GM12878 (cell line): ENCODE data around the gene SAMD4A. TPM values are rescaled to one million over a fixed set of nuclear protein-coding genes. Genes with fewer than 3 reads are reported as not detected.

ENCODE experiments used
- ATAC-seq: fragments of 200-7000 bp; cut with Tn5 transposase; 3 replicates; pipeline ENCODE4 v1.9.1; 2020; ENCODE audit warnings: mild to moderate bottlenecking, moderate library complexity
- BruUV-seq: library from RNA; stranded (reverse); fragments of 400-500 nt; replicated peaks from 2 replicates; lab custom pipeline; 2021; lab: Mats Ljungman, UMichigan
- CTCF ChIA-PET: fragments of 300-600 bp; sonication (Branson Sonifier 250); formaldehyde crosslinking; extraction: SDS; loops from one replicate; lab custom pipeline; 2021; ENCODE audit warnings: inconsistent platforms; lab: Yijun Ruan, JAX
- POLR2A ChIA-PET: fragments of 350-600 bp; formaldehyde crosslinking; extraction: SDS; loops from one replicate; lab custom pipeline; 2021; ENCODE audit warnings: inconsistent platforms; lab: Charles Lee
- RAD21 ChIA-PET: fragments of 300-600 bp; sonication (Branson Sonifier 250); formaldehyde crosslinking; loops from one replicate; lab custom pipeline; 2023; ENCODE audit warnings: antibody characterized with exemption; ENCODE audit not compliant: unreplicated experiment; lab: Charles Lee
- SMC1A ChIA-PET: fragments of 300-600 bp; sonication (Branson Sonifier 250); formaldehyde crosslinking; loops from one replicate; lab custom pipeline; 2023; ENCODE audit not compliant: unreplicated experiment, uncharacterized antibody; lab: Charles Lee
- DNase-seq: peaks from one replicate; pipeline ENCODE4 v3.0.0-alpha.2; 2011; ENCODE audit warnings: low read depth, low spot score
- FAIRE-seq: peaks from 3 replicates; lab custom pipeline; 2011; peaks lifted over from hg19 to GRCh38; lab: Jason Lieb, UNC
- H2AFZ ChIP-seq: 2 replicates; pipeline ENCODE4 v1.6.0; 2011; ENCODE audit warnings: low read depth, low read length, control low read depth; ENCODE audit not compliant: control insufficient read depth
- H3K27ac ChIP-seq: 2 replicates; pipeline ENCODE4 v1.5.1; 2011; ENCODE audit warnings: control low read depth; ENCODE audit not compliant: control insufficient read depth, insufficient read depth
- H3K27me3 ChIP-seq, 2 experiments: replicated peaks in 1 of 2; 2 replicates each; pipeline versions ENCODE4 v1.6.0 to v1.6.1; 2011; ENCODE audit warnings: low read length in 1 of 2; ENCODE audit not compliant: control insufficient read depth in 2 of 2, insufficient read depth in 2 of 2
- H3K36me3 ChIP-seq, 2 experiments: 2 replicates each; pipeline ENCODE4 v1.5.1; 2011; ENCODE audit warnings: low read length in 1 of 2; ENCODE audit not compliant: control insufficient read depth in 2 of 2, insufficient read depth in 2 of 2
- H3K4me1 ChIP-seq: 2 replicates; pipeline ENCODE4 v1.6.1; 2011; ENCODE audit warnings: mild to moderate bottlenecking, low read length, moderate library complexity, mixed read lengths; ENCODE audit not compliant: control insufficient read depth, insufficient read depth
- H3K4me2 ChIP-seq: 2 replicates; pipeline ENCODE4 v1.6.0; 2011; ENCODE audit warnings: control low read depth; ENCODE audit not compliant: control insufficient read depth, insufficient read depth
- H3K4me3 ChIP-seq: fragments of 200-600 bp; sonication (generic); 2 replicates; pipeline ENCODE4 v1.5.1; 2016
- H3K79me2 ChIP-seq: 2 replicates; pipeline ENCODE4 v1.6.0; 2011; ENCODE audit warnings: low read length; ENCODE audit not compliant: control insufficient read depth, insufficient read depth
- H3K9ac ChIP-seq: 2 replicates; pipeline ENCODE4 v1.8.0; 2011; ENCODE audit warnings: low read length, control low read depth, mixed read lengths; ENCODE audit not compliant: control insufficient read depth, insufficient read depth
- H3K9me3 ChIP-seq: replicated peaks from 3 replicates; pipeline ENCODE4 v1.5.1; 2011; ENCODE audit warnings: mild to moderate bottlenecking, low read length; ENCODE audit not compliant: control insufficient read depth, insufficient read depth
- H4K20me1 ChIP-seq: 2 replicates; pipeline ENCODE4 v1.6.0; 2011; ENCODE audit not compliant: control insufficient read depth, insufficient read depth
- CHD2 ChIP-seq: IDR thresholded peaks from 2 replicates; pipeline ENCODE4 v1.6.1; 2011; ENCODE audit warnings: low read depth, low read length, improper control_type of control experiment, borderline replicate concordance
- HCFC1 ChIP-seq: fragments of 150-350 bp; IDR thresholded peaks from 2 replicates; pipeline ENCODE4 v1.6.1; 2014; ENCODE audit warnings: low read length
- IRF3 ChIP-seq: fragments of 450-650 bp; IDR thresholded peaks from 2 replicates; pipeline ENCODE4 v1.6.1; 2014; ENCODE audit warnings: mild to moderate bottlenecking
- NBN ChIP-seq: fragments of 450-650 bp; IDR thresholded peaks from 2 replicates; pipeline ENCODE4 v1.6.1; 2016
- NR2F1 ChIP-seq: fragments of 450-650 bp; conservative IDR thresholded peaks from 2 replicates; pipeline ENCODE4 v1.6.1; 2017; ENCODE audit warnings: mild to moderate bottlenecking
- PML ChIP-seq: IDR thresholded peaks from 2 replicates; pipeline ENCODE4 v1.6.1; 2012; ENCODE audit warnings: low read length, inconsistent platforms
- SUPT20H ChIP-seq: IDR thresholded peaks from 2 replicates; pipeline ENCODE4 v1.6.1; 2011; ENCODE audit warnings: low read depth, mild to moderate bottlenecking, low read length, moderate library complexity, borderline replicate concordance; ENCODE audit not compliant: control insufficient read depth
- USF2 ChIP-seq: IDR thresholded peaks from 2 replicates; pipeline ENCODE4 v1.6.1; 2011; ENCODE audit warnings: low read depth, low read length, improper control_type of control experiment, borderline replicate concordance
- WGBS: methylation state at CpG from one replicate; pipeline ENCODE4 v1.1.6; 2016; ENCODE audit warnings: low lambda C conversion rate; ENCODE audit not compliant: insufficient replicate concordance, insufficient coverage; ENCODE audit errors: missing lambda C conversion rate; 5-methylcytosine and 5-hydroxymethylcytosine counted together
- in situ Hi-C: fragments of 300-500 bp; cut with MboI; formaldehyde crosslinking; loops from 9 replicates; pipeline ENCODE4 v1.14.3; 2018; ENCODE audit warnings: mixed read lengths
- intact Hi-C: fragments of 100-400 bp; cut with micrococcal nuclease; formaldehyde crosslinking; loops from one replicate; pipeline ENCODE4 v1.14.2; 2022; ENCODE audit not compliant: unreplicated experiment
- polyA plus RNA-seq, 11 experiments: library from polyadenylated mRNA; depleted of rRNA in 4 of 11; unstranded in 6 of 11; stranded (reverse) in 5 of 11; fragments of >200 nt; fragmentation: Nextera tagmentation in 4 of 11; fragmentation: Illumina TruSeq in 1 of 11; extraction: Ambion mirVana in 4 of 11; extraction: Trizol in 1 of 11; gene quantifications; 1 replicate in 1 of 11; 2 replicates in 10 of 11; pipeline versions ENCODE4 v1.2.1 to v1.2.3, GENCODE V29; 2011 to 2016; ENCODE audit warnings: inconsistent platforms in 2 of 11, missing spikeins in 2 of 11, low read depth in 1 of 11
- total RNA-seq, 4 experiments: library from RNA; depleted of rRNA in 3 of 4; stranded (reverse); fragments of >200 nt in 3 of 4; fragmentation: Illumina TruSeq in 1 of 4; extraction: Trizol in 1 of 4; gene quantifications; 2 replicates each; pipeline versions ENCODE4 v1.2.1 to v1.2.3, GENCODE V29; 2013 to 2021

SAMD4A gene
- total and polyA plus RNA-seq, 10 of the 15 experiments (the other 5 are each of a cell fraction or from before 2014, with no cell fraction given): 0.05 to 0.56 (median 0.31) TPM

GRCh38 chr14:54691525-54692283 lies 124.8 kb downstream of the SAMD4A start (continued):
- TF ChIP-seq USF2: no peak
- TF ChIP-seq IRF3: no peak
- no peak for TF ChIP-seq NR2F1

- no peak for FAIRE-seq
Measured at GRCh38 chr14:54692284-54692772, 125.4 kb downstream of the SAMD4A start.

More at GRCh38 chr14:54692284-54692772, 125.4 kb downstream of the SAMD4A start:
- Histone ChIP-seq H3K79me2 (no peaks in the 10 kb centered on the region), H3K9me3 (no peaks in the 10 kb centered on the region), H3K9ac (no peak overlapping the region), H3K36me3 (no peaks in the 10 kb centered on the region), H4K20me1 (no peaks in the 10 kb centered on the region)
- DNase-seq: no peak
- SMC1A ChIA-PET: interaction anchor here (1.4 kb wide), 1 partner anchor 128 kb away, joined by 4 read pairs; no protein-coding TSS in a partner anchor
- in situ Hi-C loops: no loop called here
- TF ChIP-seq HCFC1 (no peak), NBN (no peak), PML (no peak), SUPT20H (no peak), CHD2 (no peak)
- TF ChIP-seq, all 136 proteins: peak for 0
- Histone ChIP-seq H3K4me3 (no peak overlapping the region), H2AFZ (no peak overlapping the region), H3K4me1 (no peaks in the 10 kb centered on the region), H3K4me2 (no peak overlapping the region), H3K27me3 (no peaks in the 10 kb centered on the region), H3K27ac (no peak overlapping the region)
- WGBS: 85% methylated on average over 6 of the region's 6 CpGs
- intact Hi-C loops: no loop called here
- ChIA-PET CTCF (interaction anchor here (1.2 to 2.4 kb wide), 4 partner anchors 16 to 128 kb away, joined by 4 to 27 read pairs (median 8); no protein-coding TSS in a partner anchor), RAD21 (no interaction called here), POLR2A (no interaction called here)
- ATAC-seq: no peak
- no TSS peak for BruUV-seq
